ENCODE data around the gene PAPSS1. TPM values are rescaled to one million over a fixed set of nuclear protein-coding genes. Genes with fewer than 3 reads are reported as not detected.

Gene PAPSS1
- total and polyA plus RNA-seq, 9 of the 15 experiments (the other 6 are each of a cell fraction or from before 2014, with no cell fraction given), result 21.1 to 53.9 (median 41.9) TPM

DNA sequence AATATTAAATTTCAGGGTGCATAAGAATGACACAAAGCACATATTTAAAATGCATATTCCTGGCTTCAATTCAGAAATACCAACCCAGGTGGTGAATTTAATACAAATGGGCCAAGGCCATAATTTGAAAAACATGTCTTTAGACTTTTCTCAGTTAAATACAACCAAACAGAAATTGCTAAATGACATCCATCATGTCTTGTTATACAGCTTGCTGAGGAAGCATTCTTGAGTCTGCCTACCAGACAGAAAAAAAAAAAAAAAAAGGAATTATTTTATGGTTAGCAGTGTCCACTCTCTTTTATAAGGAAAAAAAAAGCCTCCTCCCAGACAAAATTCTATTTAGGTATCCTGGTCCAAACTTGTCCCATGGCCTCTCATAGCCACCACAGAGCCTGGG is 119.1 kb downstream of the PAPSS1 start:
- FAIRE-seq (no peak), ATAC-seq (no peak), DNase-seq (ENCODE audit: extremely low read depth in 1 of 4, low spot score in 3 of 4) (no peak)
- H4K20me1 ChIP-seq (replicated peaks; ENCODE audit: control insufficient read depth, insufficient read depth, low read length), result no peaks in the 10 kb centered on the region
- no peaks in the 10 kb centered on the region for H3K27me3 ChIP-seq (ENCODE audit: control insufficient read depth in 2 of 2, insufficient read depth in 2 of 2, low read length in 2 of 2)
- no peak overlapping the region for H3K4me3 ChIP-seq
- no peak overlapping the region for H2AFZ ChIP-seq (ENCODE audit: low read depth, low read length)
- no peak overlapping the region for H3K27ac ChIP-seq (ENCODE audit: extremely low read depth, low read depth, low read length)
- ChIA-PET CTCF (ENCODE audit: low intra/inter-chr PET ratio) (no interaction called here), POLR2A (interaction anchor here (0.7 kb wide), 1 partner anchor 22 kb away, joined by 5 read pairs; no protein-coding TSS in a partner anchor)
- no peaks in the 10 kb centered on the region for H3K9me3 ChIP-seq (replicated peaks; ENCODE audit: control insufficient read depth, insufficient read depth, low read depth, low read length)
- no TSS peak for BruUV-seq (replicated peaks)
- H3K9me1 ChIP-seq (ENCODE audit: control insufficient read depth, insufficient read depth, low read length), result no peaks in the 10 kb centered on the region
- intact Hi-C loops (cut with micrococcal nuclease), result no loop called here
- in situ Hi-C loops (cut with MboI), result no loop called here
- H3K79me2 ChIP-seq (ENCODE audit: control insufficient read depth, insufficient read depth, low read length), result no peaks in the 10 kb centered on the region
- no peak overlapping the region for H3K9ac ChIP-seq (ENCODE audit: insufficient read depth in 1 of 2, low read depth in 2 of 2, low read length in 2 of 2)
- no peaks in the 10 kb centered on the region; a peak in 1 of 5 replicates for H3K4me1 ChIP-seq (replicated peaks in 1 of 2; ENCODE audit: control insufficient read depth in 2 of 2, insufficient read depth in 2 of 2, low read length in 2 of 2)
- H3K36me3 ChIP-seq (ENCODE audit: control insufficient read depth, insufficient read depth, low read length), result no peaks in the 10 kb centered on the region
- H3K4me2 ChIP-seq (ENCODE audit: insufficient read depth, low read length), result no peak overlapping the region
- TF ChIP-seq, protein P1, sequence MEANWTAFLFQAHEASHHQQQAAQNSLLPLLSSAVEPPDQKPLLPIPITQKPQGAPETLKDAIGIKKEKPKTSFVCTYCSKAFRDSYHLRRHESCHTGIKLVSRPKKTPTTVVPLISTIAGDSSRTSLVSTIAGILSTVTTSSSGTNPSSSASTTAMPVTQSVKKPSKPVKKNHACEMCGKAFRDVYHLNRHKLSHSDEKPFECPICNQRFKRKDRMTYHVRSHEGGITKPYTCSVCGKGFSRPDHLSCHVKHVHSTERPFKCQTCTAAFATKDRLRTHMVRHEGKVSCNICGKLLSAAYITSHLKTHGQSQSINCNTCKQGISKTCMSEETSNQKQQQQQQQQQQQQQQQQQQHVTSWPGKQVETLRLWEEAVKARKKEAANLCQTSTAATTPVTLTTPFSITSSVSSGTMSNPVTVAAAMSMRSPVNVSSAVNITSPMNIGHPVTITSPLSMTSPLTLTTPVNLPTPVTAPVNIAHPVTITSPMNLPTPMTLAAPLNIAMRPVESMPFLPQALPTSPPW (CRISPR knock-in tag; IDR thresholded peaks at IDR 0.05), result no peak
- TF ChIP-seq ZNF436 (CRISPR knock-in tag; IDR thresholded peaks at IDR 0.05) (no peak), ZNF589 (CRISPR knock-in tag; IDR thresholded peaks at IDR 0.05; ENCODE audit: low read depth) (no peak), E2F6 (IDR thresholded peaks at IDR 0.05; ENCODE audit: borderline replicate concordance in 1 of 2, extremely low read depth in 1 of 2, insufficient read depth in 1 of 2, insufficient read length in 1 of 2, low read depth in 1 of 2, low read length in 1 of 2, poor library complexity in 1 of 2, severe bottlenecking in 1 of 2) (no peak), EP300 (IDR thresholded peaks at IDR 0.05; ENCODE audit: low read length) (no peak), ZBTB40 (IDR thresholded peaks at IDR 0.05) (no peak), ZBTB40 (CRISPR knock-in tag; IDR thresholded peaks at IDR 0.05) (no peak), ZNF561 (CRISPR knock-in tag; conservative IDR thresholded peaks at IDR 0.05) (no peak), OTX1 (CRISPR knock-in tag; IDR thresholded peaks at IDR 0.05) (no peak)

All from K562 (cell line).